Lung (tissue), 12 donors: Measurements from ENCODE around the gene TMEM98. TPM values are rescaled to one million over a fixed set of nuclear protein-coding genes. Genes with fewer than 3 reads are reported as not detected.

Experiments
- ATAC-seq: fragments of 200-7000 bp; cut with Tn5 transposase; one replicate; pipeline ENCODE4 v1.9.1; 2020; ENCODE audit warnings: moderate number of reproducible peaks; ENCODE audit not compliant: insufficient read depth, low FRiP score
- DNase-seq, 3 donors: peaks; one replicate each; pipeline ENCODE4 v3.0.0-alpha.2; 2013 to 2017
- H3K27ac ChIP-seq, 2 donors: one replicate each; pipeline ENCODE4 v1.5.1; 2013; ENCODE audit warnings: mild to moderate bottlenecking in 2 of 2, moderate library complexity in 2 of 2, control low read depth in 1 of 2, inconsistent platforms in 1 of 2, low read depth in 1 of 2, low read length in 1 of 2
- H3K27me3 ChIP-seq, 3 donors: one replicate each; pipeline ENCODE4 v1.5.1; 2013; ENCODE audit warnings: low read length in 2 of 3; ENCODE audit not compliant: control insufficient read depth in 3 of 3, insufficient read depth in 3 of 3
- H3K36me3 ChIP-seq, 4 donors: one replicate each; pipeline ENCODE4 v1.5.1; 2013; ENCODE audit warnings: low read length in 4 of 4, mild to moderate bottlenecking in 1 of 4, moderate library complexity in 1 of 4; ENCODE audit not compliant: control insufficient read depth in 4 of 4, insufficient read depth in 4 of 4
- H3K4me1 ChIP-seq, 5 donors: one replicate each; pipeline ENCODE4 v1.5.1; 2013; ENCODE audit warnings: low read length in 5 of 5, mild to moderate bottlenecking in 2 of 5, moderate library complexity in 1 of 5; ENCODE audit not compliant: control insufficient read depth in 5 of 5, insufficient read depth in 5 of 5
- H3K4me3 ChIP-seq: one replicate; pipeline ENCODE4 v1.5.1; 2013; ENCODE audit warnings: mild to moderate bottlenecking, control low read depth, moderate library complexity
- H3K9ac ChIP-seq, 2 donors: one replicate each; pipeline ENCODE4 v1.5.1; 2013; ENCODE audit warnings: low read length in 2 of 2, control low read depth in 1 of 2; ENCODE audit not compliant: insufficient read depth in 1 of 2
- H3K9me3 ChIP-seq, 4 donors: one replicate each; pipeline ENCODE4 v1.5.1; 2013; ENCODE audit warnings: low read length in 3 of 4, mild to moderate bottlenecking in 1 of 4, moderate library complexity in 1 of 4; ENCODE audit not compliant: control insufficient read depth in 4 of 4, insufficient read depth in 3 of 4
- CTCF ChIP-seq: IDR thresholded peaks from 2 replicates; pipeline ENCODE4 v1.5.1; 2012; ENCODE audit warnings: mild to moderate bottlenecking; ENCODE audit errors: control extremely low read depth, extremely low read depth
- WGBS, 2 donors: extraction: QIAGEN DNeasy Blood & Tissue Kit; methylation state at CpG; one replicate each; pipeline ENCODE4 v1.1.7; 2013; 5-methylcytosine and 5-hydroxymethylcytosine counted together
- polyA plus RNA-seq, 2 donors: library from polyadenylated mRNA; stranded (reverse); fragments of 200-250 nt; gene quantifications; one replicate each; pipeline ENCODE4 v1.2.1, GENCODE V29; 2013
- total RNA-seq, 2 donors: library from RNA; depleted of rRNA in 1 of 2; stranded (reverse); fragments of >200 nt in 1 of 2; gene quantifications; one replicate each; pipeline ENCODE4 v1.2.1, GENCODE V29; 2014 to 2021
- donor health status: control.
- donor health status: control.
- donor health status: Bipolar disorder and iron deficiency.
- donor health status: healthy.
- donor health status: DM: yes; HTN: yes; CAD: no.

Gene TMEM98
- total and polyA plus RNA-seq, 4 donors = 28.4 to 176 (median 46.3) TPM

GRCh38 chr17:32930512-32930911 is 2.6 kb downstream of the TMEM98 start:
- ATAC-seq (no peak), DNase-seq (no peak)
- Histone ChIP-seq H3K9ac (no peak overlapping the region), H3K4me3 (no peak overlapping the region), H3K27me3 (no peaks in the 10 kb centered on the region), H3K4me1 (peaks cover 0 to 31% (median 11%) of the 10 kb centered on the region in 5 donors), H3K36me3 (peaks cover 0 to 39% (median 18%) of the 10 kb centered on the region in 4 donors), H3K9me3 (no peaks in the 10 kb centered on the region), H3K27ac (no peak overlapping the region)
- WGBS, 2 donors = 95 to 100% methylated on average over 1 of the region's 1 CpG
- TF ChIP-seq CTCF = no peak

GRCh38 chr17:32931686-32932085 is 3.7 kb downstream of the TMEM98 start:
- TF ChIP-seq CTCF = no peak

GRCh38 chr17:32933881-32934280 is 5.9 kb downstream of the TMEM98 start:
- 85 to 89% methylated on average over 2 of the region's 2 CpGs for WGBS, 2 donors
- no peak overlapping the region for H3K4me3 ChIP-seq
- peaks cover 0 to 33% (median 5%) of the 10 kb centered on the region in 5 donors for H3K4me1 ChIP-seq
- H3K36me3 ChIP-seq = peaks cover 0 to 68% (median 27%) of the 10 kb centered on the region in 4 donors
- H3K27me3 ChIP-seq = no peaks in the 10 kb centered on the region
- no peak for ATAC-seq
- TF ChIP-seq CTCF = no peak
- no peaks in the 10 kb centered on the region for H3K9me3 ChIP-seq
- H3K27ac ChIP-seq = no peak overlapping the region
- no peak for DNase-seq
- H3K9ac ChIP-seq = no peak overlapping the region

More at GRCh38 chr17:32931686-32932085, 3.7 kb downstream of the TMEM98 start:
- 92 to 97% methylated on average over 1 of the region's 1 CpG for WGBS, 2 donors
- H3K27me3 ChIP-seq = no peaks in the 10 kb centered on the region
- ATAC-seq = no peak
- no peak overlapping the region for H3K9ac ChIP-seq
- H3K36me3 ChIP-seq = peaks cover 0 to 51% (median 23%) of the 10 kb centered on the region in 4 donors
- H3K4me1 ChIP-seq = peaks cover 0 to 38% (median 11%) of the 10 kb centered on the region in 5 donors
- H3K4me3 ChIP-seq = no peak overlapping the region
- no peak overlapping the region for H3K27ac ChIP-seq
- no peaks in the 10 kb centered on the region for H3K9me3 ChIP-seq
- DNase-seq = no peak

- Histone ChIP-seq H3K27ac (no peak overlapping the region), H3K9ac (no peak overlapping the region), H3K4me1 (peaks cover 0 to 15% (median 5%) of the 10 kb centered on the region in 5 donors), H3K9me3 (peaks cover 0 to 1% (median 0%) of the 10 kb centered on the region in 4 donors), H3K4me3 (no peak overlapping the region), H3K36me3 (peaks cover 1 to 76% (median 33%) of the 10 kb centered on the region in 4 donors), H3K27me3 (no peaks in the 10 kb centered on the region)
- no peak for TF ChIP-seq CTCF
- ATAC-seq (no peak), DNase-seq (no peak)
- WGBS, 2 donors = 85 to 89% methylated on average over 2 of the region's 2 CpGs
These were observed 7.8 kb downstream of the TMEM98 start for GRCh38 chr17:32935726-32936125.
